Astrocyte of the spinal cord (primary cell): ENCODE measurements around the gene CDC20.

Experiments used
- DNase-seq: peaks from one replicate; pipeline ENCODE4 v3.0.0; 2011; ENCODE audit warnings: low read depth, low spot score
- H3K4me3 ChIP-seq: 2 replicates; pipeline ENCODE4 v1.5.1; 2011; ENCODE audit warnings: low read depth, mild to moderate bottlenecking, low read length, moderate library complexity
- in situ Hi-C: cut with HindIII; loops from 2 replicates; pipeline ENCODE4 v1.10.0; 2017; ENCODE audit warnings: low sequenced_read_pairs
- TF ChIP-seq, protein P1 (sequence below): IDR thresholded peaks from 2 replicates; pipeline ENCODE4 v1.5.1; 2012; ENCODE audit warnings: low read depth, mild to moderate bottlenecking, low read length, inconsistent platforms

The CDC20 gene

DNA sequence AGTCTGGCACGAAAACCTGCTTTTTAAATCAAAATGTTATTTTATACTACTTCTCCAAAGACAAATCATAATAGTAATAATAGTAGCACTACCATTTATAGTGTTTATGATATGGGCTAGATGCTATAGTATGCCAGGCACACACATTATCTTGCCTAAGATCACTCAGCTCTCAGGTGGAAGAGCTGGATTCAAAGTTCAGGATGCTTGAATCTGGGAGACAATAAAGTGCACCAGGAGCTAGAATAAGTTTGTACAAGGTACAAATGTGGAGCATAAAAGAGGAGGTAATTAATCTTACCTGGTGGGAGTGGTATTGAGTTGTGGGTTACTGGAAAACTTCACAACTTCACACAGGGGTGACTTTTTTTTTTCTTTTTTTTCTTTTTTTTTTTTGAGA, 19.1 kb downstream of the CDC20 start:
- in situ Hi-C loops = no loop called here
- no peak overlapping the region for H3K4me3 ChIP-seq
- no peak for DNase-seq
- TF ChIP-seq, protein P1, sequence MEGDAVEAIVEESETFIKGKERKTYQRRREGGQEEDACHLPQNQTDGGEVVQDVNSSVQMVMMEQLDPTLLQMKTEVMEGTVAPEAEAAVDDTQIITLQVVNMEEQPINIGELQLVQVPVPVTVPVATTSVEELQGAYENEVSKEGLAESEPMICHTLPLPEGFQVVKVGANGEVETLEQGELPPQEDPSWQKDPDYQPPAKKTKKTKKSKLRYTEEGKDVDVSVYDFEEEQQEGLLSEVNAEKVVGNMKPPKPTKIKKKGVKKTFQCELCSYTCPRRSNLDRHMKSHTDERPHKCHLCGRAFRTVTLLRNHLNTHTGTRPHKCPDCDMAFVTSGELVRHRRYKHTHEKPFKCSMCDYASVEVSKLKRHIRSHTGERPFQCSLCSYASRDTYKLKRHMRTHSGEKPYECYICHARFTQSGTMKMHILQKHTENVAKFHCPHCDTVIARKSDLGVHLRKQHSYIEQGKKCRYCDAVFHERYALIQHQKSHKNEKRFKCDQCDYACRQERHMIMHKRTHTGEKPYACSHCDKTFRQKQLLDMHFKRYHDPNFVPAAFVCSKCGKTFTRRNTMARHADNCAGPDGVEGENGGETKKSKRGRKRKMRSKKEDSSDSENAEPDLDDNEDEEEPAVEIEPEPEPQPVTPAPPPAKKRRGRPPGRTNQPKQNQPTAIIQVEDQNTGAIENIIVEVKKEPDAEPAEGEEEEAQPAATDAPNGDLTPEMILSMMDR = no peak

- no peak overlapping the region for H3K4me3 ChIP-seq
- no peak for DNase-seq
- TF ChIP-seq, protein P1 = no peak
- in situ Hi-C loops = no loop called here
Measured at GRCh38 chr1:43379476-43379875, 20.7 kb downstream of the CDC20 start.

DNA sequence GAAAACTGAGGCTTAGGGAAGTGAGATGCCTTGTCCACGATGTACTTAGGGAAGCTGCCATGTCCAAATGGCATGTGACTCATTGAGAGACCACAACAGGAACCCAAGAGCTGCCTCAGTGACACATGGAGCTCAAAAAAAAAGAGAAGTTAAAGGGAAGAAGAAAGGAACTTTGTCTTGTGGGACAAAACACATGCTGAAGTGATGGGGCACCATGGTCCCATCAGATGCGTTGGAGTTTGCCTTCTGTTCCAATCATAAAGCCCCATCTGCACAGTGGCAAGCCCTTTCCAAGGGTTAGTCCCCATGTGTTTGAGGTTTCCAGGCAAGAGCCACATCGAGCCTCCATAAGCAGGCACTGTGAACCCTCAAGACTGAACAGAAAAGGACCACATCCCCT, 22.8 kb downstream of the CDC20 start:
- no peak overlapping the region for H3K4me3 ChIP-seq
- TF ChIP-seq, protein P1 = no peak
- in situ Hi-C loops = no loop called here
- DNase-seq = no peak

GRCh38 chr1:43382027-43382779, 23.4 kb downstream of the CDC20 start:
- in situ Hi-C loops = no loop called here
- H3K4me3 ChIP-seq = no peak overlapping the region
- DNase-seq = no peak
- TF ChIP-seq, protein P1 = no peak

DNA sequence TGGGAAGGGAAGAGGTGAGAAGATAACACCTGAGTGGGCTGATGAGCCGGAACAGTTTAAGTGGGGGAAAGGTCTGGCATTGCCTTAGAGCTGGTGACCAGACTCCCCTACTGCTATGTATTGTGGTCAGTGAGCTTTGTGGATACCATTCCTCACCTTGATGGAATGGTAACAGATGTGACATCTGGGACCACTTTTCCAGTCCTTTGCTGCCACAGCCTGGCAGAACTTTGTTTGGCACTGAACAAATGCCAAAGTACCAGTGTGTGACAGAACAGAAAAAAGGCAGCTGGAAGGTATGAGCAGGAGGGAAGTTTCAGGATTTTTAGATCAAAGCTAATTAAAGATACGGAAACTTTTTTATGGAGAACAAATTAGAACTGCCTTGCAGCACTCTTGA, 24.7 kb downstream of the CDC20 start:
- TF ChIP-seq, protein P1 = no peak
- no peak for DNase-seq
- no peak overlapping the region for H3K4me3 ChIP-seq
- in situ Hi-C loops = no loop called here

- TF ChIP-seq, protein P1 = no peak
- no peak for DNase-seq
- no peak overlapping the region for H3K4me3 ChIP-seq
- in situ Hi-C loops = no loop called here
Measured at GRCh38 chr1:43386676-43387075, 27.9 kb downstream of the CDC20 start.
